Measurements from ENCODE around the gene HP. TPM values are rescaled to one million over a fixed set of nuclear protein-coding genes. Genes with fewer than 3 reads are reported as not detected.
"Not testable (repeated sequence)": the region's sequence is repeated elsewhere in the genome, so short reads cannot be mapped to it uniquely, and the experiment has no call there.

HP gene
- not detected in 2 replicates for total RNA-seq

GRCh38 chr16:72054254-72054847 lies at the start of gene HP:
TSS of gene HP (plus strand) at chr16:72054505. CDS start at chr16:72054653, 148 bp downstream.
- not testable (repeated sequence) for H3K36me3 Mint-ChIP-seq (ENCODE audit: low read depth); H3K9me3 Mint-ChIP-seq; DNase-seq (ENCODE audit: low spot score); H3K4me1 Mint-ChIP-seq (ENCODE audit: low read depth); H3K27ac Mint-ChIP-seq; H3K4me3 Mint-ChIP-seq; H3K27me3 Mint-ChIP-seq (ENCODE audit: insufficient read depth)
- intact Hi-C loops (cut with micrococcal nuclease): loop anchor here (1.0 kb wide), 1 partner anchor 10 kb away; no protein-coding TSS in a partner anchor

GRCh38 chr16:72008065-72008423 lies 46.3 kb upstream of the HP start:
- peaks cover 11% of the 10 kb centered on the region for H3K4me1 Mint-ChIP-seq (ENCODE audit: low read depth)
- not testable (repeated sequence) for DNase-seq (ENCODE audit: low spot score); H3K27me3 Mint-ChIP-seq (ENCODE audit: insufficient read depth); H3K36me3 Mint-ChIP-seq (ENCODE audit: low read depth); H3K9me3 Mint-ChIP-seq; H3K27ac Mint-ChIP-seq
- intact Hi-C loops (cut with micrococcal nuclease): loop anchor here (1.0 to 5.0 kb wide), 9 partner anchors 85 to 657 kb away; partner anchors contain the start of genes DHX38, IST1, TXNL4B and ZNF821
- peak overlapping the region; percentile 99 for H3K4me3 Mint-ChIP-seq

- Mint-ChIP-seq H3K36me3 (ENCODE audit: low read depth) (peaks cover 12% of the 10 kb centered on the region), H3K27ac (peak within 1 kb of the TSS; percentile 99), H3K4me1 (ENCODE audit: low read depth) (peaks cover 16% of the 10 kb centered on the region), H3K27me3 (ENCODE audit: insufficient read depth) (no peaks in the 10 kb centered on the region), H3K9me3 (no peaks in the 10 kb centered on the region), H3K4me3 (peak within 1 kb of the TSS; percentile 99)
- intact Hi-C loops (cut with micrococcal nuclease): loop anchor here (1.0 to 5.0 kb wide), 9 partner anchors 85 to 656 kb away; partner anchors contain the start of genes DHX38, IST1, TXNL4B and ZNF821
- peak; percentile 98 for DNase-seq (ENCODE audit: low spot score)
Observed at GRCh38 chr16:72008424-72009216, 45.7 kb upstream of the HP start, which contains the start of gene DHODH. TSS of gene DHODH (plus strand) at chr16:72008744. CDS start at chr16:72008765, 21 bp downstream.

GRCh38 chr16:72009779-72010178 lies 44.5 kb upstream of the HP start:
- H3K27ac Mint-ChIP-seq: peak overlapping the region; percentile 29

GRCh38 chr16:72012607-72013006 lies 41.7 kb upstream of the HP start:
- Mint-ChIP-seq H3K9me3 (no peaks in the 10 kb centered on the region), H3K27ac (peak overlapping the region; percentile 19)

More at GRCh38 chr16:72009779-72010178, 44.5 kb upstream of the HP start:
- peaks cover 19% of the 10 kb centered on the region for H3K4me1 Mint-ChIP-seq (ENCODE audit: low read depth)
- peaks cover 19% of the 10 kb centered on the region for H3K36me3 Mint-ChIP-seq (ENCODE audit: low read depth)
- no peaks in the 10 kb centered on the region for H3K27me3 Mint-ChIP-seq (ENCODE audit: insufficient read depth)
- DNase-seq (ENCODE audit: low spot score): no peak
- H3K4me3 Mint-ChIP-seq: peak overlapping the region; percentile 99
- intact Hi-C loops (cut with micrococcal nuclease): loop anchor here (2.0 to 5.0 kb wide), 3 partner anchors 465 to 655 kb away; no protein-coding TSS in a partner anchor
- H3K9me3 Mint-ChIP-seq: no peaks in the 10 kb centered on the region

GRCh38 chr16:72013389-72013788 lies 40.9 kb upstream of the HP start:
- peak overlapping the region; percentile 42 for H3K4me3 Mint-ChIP-seq
- H3K27me3 Mint-ChIP-seq (ENCODE audit: insufficient read depth): no peaks in the 10 kb centered on the region
- intact Hi-C loops (cut with micrococcal nuclease): no loop called here
- H3K9me3 Mint-ChIP-seq: no peaks in the 10 kb centered on the region
- H3K4me1 Mint-ChIP-seq (ENCODE audit: low read depth): peaks cover 19% of the 10 kb centered on the region
- DNase-seq (ENCODE audit: low spot score): no peak
- peak overlapping the region; percentile 70 for H3K27ac Mint-ChIP-seq
- H3K36me3 Mint-ChIP-seq (ENCODE audit: low read depth): peaks cover 27% of the 10 kb centered on the region

More at GRCh38 chr16:72012607-72013006, 41.7 kb upstream of the HP start:
- intact Hi-C loops (cut with micrococcal nuclease): no loop called here
- no peak overlapping the region for H3K4me3 Mint-ChIP-seq
- no peaks in the 10 kb centered on the region for H3K27me3 Mint-ChIP-seq (ENCODE audit: insufficient read depth)
- H3K4me1 Mint-ChIP-seq (ENCODE audit: low read depth): peaks cover 19% of the 10 kb centered on the region
- peaks cover 27% of the 10 kb centered on the region for H3K36me3 Mint-ChIP-seq (ENCODE audit: low read depth)
- no peak for DNase-seq (ENCODE audit: low spot score)

- Mint-ChIP-seq H3K36me3 (ENCODE audit: low read depth) (peaks cover 26% of the 10 kb centered on the region), H3K27ac (peak overlapping the region; percentile 70), H3K4me1 (ENCODE audit: low read depth) (peaks cover 19% of the 10 kb centered on the region), H3K4me3 (no peak overlapping the region), H3K9me3 (no peaks in the 10 kb centered on the region), H3K27me3 (ENCODE audit: insufficient read depth) (no peaks in the 10 kb centered on the region)
- no peak for DNase-seq (ENCODE audit: low spot score)
- intact Hi-C loops (cut with micrococcal nuclease): no loop called here
Observed at GRCh38 chr16:72013888-72014581, 40.3 kb upstream of the HP start.

GRCh38 chr16:72014675-72015074 lies 39.6 kb upstream of the HP start:
- DNase-seq (ENCODE audit: low spot score): no peak
- Mint-ChIP-seq H3K27ac (no peak overlapping the region), H3K36me3 (ENCODE audit: low read depth) (peaks cover 30% of the 10 kb centered on the region), H3K4me3 (no peak overlapping the region), H3K9me3 (no peaks in the 10 kb centered on the region), H3K27me3 (ENCODE audit: insufficient read depth) (no peaks in the 10 kb centered on the region), H3K4me1 (ENCODE audit: low read depth) (peaks cover 19% of the 10 kb centered on the region)
- intact Hi-C loops (cut with micrococcal nuclease): no loop called here

- intact Hi-C loops (cut with micrococcal nuclease): no loop called here
- no peaks in the 10 kb centered on the region for H3K27me3 Mint-ChIP-seq (ENCODE audit: insufficient read depth)
- no peaks in the 10 kb centered on the region for H3K9me3 Mint-ChIP-seq
- H3K27ac Mint-ChIP-seq: no peak overlapping the region
- peaks cover 15% of the 10 kb centered on the region for H3K4me1 Mint-ChIP-seq (ENCODE audit: low read depth)
- no peak overlapping the region for H3K4me3 Mint-ChIP-seq
- peaks cover 29% of the 10 kb centered on the region for H3K36me3 Mint-ChIP-seq (ENCODE audit: low read depth)
- no peak for DNase-seq (ENCODE audit: low spot score)
Observed at GRCh38 chr16:72015124-72015523, 39.2 kb upstream of the HP start.

- Mint-ChIP-seq H3K36me3 (ENCODE audit: low read depth) (peaks cover 27% of the 10 kb centered on the region), H3K27ac (no peak overlapping the region), H3K27me3 (ENCODE audit: insufficient read depth) (no peaks in the 10 kb centered on the region), H3K9me3 (no peaks in the 10 kb centered on the region), H3K4me3 (no peak overlapping the region), H3K4me1 (ENCODE audit: low read depth) (peaks cover 4% of the 10 kb centered on the region)
- intact Hi-C loops (cut with micrococcal nuclease): no loop called here
- DNase-seq (ENCODE audit: low spot score): no peak
Observed at GRCh38 chr16:72018470-72018869, 35.8 kb upstream of the HP start.

- intact Hi-C loops (cut with micrococcal nuclease): no loop called here
- Mint-ChIP-seq H3K27me3 (ENCODE audit: insufficient read depth) (no peaks in the 10 kb centered on the region), H3K4me1 (ENCODE audit: low read depth) (no peaks in the 10 kb centered on the region), H3K27ac (no peak overlapping the region), H3K9me3 (no peaks in the 10 kb centered on the region), H3K36me3 (ENCODE audit: low read depth) (peaks cover 27% of the 10 kb centered on the region), H3K4me3 (no peak overlapping the region)
- DNase-seq (ENCODE audit: low spot score): no peak
Observed at GRCh38 chr16:72021043-72021442, 33.3 kb upstream of the HP start.

GRCh38 chr16:72022127-72022526 lies 32.2 kb upstream of the HP start:
- Mint-ChIP-seq H3K4me1 (ENCODE audit: low read depth) (no peaks in the 10 kb centered on the region), H3K36me3 (ENCODE audit: low read depth) (peaks cover 20% of the 10 kb centered on the region), H3K4me3 (no peak overlapping the region), H3K27ac (no peak overlapping the region), H3K27me3 (ENCODE audit: insufficient read depth) (no peaks in the 10 kb centered on the region), H3K9me3 (no peaks in the 10 kb centered on the region)
- intact Hi-C loops (cut with micrococcal nuclease): no loop called here
- DNase-seq (ENCODE audit: low spot score): no peak

GRCh38 chr16:72023962-72024361 lies 30.3 kb upstream of the HP start:
- intact Hi-C loops (cut with micrococcal nuclease): no loop called here
- Mint-ChIP-seq H3K27me3 (ENCODE audit: insufficient read depth) (no peaks in the 10 kb centered on the region), H3K4me3 (no peak overlapping the region), H3K9me3 (no peaks in the 10 kb centered on the region), H3K27ac (no peak overlapping the region), H3K4me1 (ENCODE audit: low read depth) (no peaks in the 10 kb centered on the region), H3K36me3 (ENCODE audit: low read depth) (peaks cover 20% of the 10 kb centered on the region)
- no peak for DNase-seq (ENCODE audit: low spot score)
